Fibroblast of skin of back (primary cell): Measurements from ENCODE around the gene QDPR.

ENCODE experiments used
- DNase-seq: peaks from one replicate; pipeline ENCODE4 v3.0.0-alpha.2; 2013

QDPR gene

DNA sequence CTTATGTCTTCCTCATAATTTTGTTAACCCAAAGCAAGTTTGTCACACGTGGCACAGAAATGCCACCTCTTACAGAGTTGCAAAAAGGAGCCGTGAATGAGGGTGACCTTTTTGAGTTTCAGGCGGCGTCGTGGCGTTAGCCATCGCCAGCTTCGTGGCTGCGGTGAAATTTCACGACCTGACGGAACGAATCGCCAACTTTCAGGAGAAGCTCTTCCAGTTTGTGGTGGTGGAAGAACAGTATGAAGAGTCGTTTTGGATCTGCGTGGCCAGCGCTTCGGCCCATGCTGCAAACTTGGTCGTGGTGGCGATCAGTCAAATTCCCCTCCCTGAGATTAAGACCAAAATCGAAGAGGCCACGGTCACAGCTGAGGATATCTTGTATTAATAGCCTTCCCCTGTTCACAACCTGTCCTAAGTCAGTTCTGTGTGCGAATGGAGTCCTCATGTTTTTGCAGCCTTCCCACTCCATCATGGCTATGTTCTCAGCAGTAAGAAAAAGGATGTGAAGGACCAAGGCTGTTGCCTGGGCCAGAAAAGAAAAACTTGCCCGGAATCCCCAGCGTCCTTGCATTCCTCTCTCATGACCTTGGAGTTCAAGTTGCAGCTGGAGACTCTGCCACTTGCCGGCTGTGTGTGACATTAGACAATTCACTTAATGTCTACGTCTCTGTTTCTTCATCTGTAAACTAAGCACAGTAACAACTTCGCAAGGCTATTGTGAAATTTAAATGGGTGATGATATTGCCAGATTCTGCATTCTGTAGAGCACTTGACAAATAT, 15.0 kb upstream of the QDPR start:
- DNase-seq: no peak

DNA sequence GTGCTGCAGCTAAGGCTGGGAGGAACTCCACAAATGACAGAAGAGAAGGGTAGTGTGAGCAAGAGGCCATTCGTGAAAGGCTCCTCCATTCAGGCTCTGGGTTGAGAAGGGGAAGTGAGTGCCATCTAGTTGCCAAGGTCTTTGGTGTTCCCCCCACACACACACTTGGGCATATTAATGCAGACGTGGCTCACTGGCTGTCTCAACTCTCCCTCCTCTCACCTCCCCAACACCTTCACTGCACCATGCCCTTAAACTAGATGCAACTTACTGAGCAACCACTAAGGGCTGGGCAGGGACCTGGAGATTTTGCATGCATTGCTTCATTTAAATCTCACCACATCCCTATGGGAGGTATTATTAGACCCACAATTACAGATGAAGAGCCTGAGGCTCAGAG, 11.8 kb upstream of the QDPR start:
- DNase-seq: no peak

DNA sequence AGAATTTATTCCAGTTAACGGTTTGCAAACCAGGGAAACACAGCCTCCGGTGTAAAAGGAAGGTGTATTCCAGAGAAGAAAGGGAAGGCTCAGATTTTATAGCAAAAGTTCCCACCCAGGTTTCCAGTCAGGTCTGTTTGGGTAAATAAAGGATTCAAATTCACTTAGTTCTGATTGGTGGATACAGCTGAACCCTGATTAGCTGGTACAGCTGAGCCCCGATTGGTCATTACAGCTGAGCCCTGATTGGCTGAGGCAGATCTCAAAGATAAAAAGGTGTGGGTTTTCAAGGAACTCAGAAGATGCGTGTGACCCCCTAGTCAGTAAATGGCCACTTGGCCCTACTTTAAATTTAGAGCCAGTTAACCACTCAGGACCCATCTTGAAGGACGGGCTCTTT, 9.7 kb upstream of the QDPR start:
- no peak for DNase-seq

DNA sequence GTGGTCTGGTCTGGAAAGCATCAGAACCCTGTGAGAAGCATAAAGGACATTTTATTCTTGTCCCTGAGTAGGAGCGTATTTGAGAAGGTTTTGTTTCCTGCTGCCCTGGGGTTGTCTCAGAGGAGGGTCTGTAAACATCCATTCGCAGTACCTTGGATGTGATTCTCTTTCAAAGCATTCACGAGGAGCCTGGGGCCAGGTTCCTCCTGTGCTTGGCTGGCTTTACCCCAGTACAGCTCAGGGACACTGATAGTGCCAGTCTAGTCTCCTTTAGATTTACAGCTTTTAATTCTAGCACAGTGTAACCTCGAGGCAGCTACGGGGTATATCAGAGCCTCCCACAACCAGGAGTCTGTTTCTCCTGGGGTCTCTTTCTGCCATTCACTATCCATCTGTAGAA, 5.8 kb upstream of the QDPR start:
- no peak for DNase-seq

DNA sequence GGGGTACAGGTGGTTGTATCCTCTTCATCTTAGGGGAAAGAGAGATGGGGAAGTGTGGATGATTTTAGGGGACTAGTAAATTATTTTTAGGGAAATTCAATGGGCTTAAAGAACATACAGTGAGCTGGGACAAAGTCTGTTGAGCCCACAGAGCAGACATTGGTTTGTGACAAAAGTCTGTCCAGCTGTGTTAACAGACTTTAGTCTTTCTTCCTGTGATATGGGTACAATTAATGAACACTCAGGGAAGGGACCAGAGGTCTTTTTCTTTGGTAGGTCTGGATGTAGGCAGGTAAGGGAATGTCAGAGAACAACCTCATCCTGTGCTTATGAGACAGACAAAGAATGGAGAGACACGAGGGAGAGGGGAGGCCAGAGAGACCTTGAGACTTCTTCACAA, 5.1 kb upstream of the QDPR start:
- DNase-seq: no peak

DNA sequence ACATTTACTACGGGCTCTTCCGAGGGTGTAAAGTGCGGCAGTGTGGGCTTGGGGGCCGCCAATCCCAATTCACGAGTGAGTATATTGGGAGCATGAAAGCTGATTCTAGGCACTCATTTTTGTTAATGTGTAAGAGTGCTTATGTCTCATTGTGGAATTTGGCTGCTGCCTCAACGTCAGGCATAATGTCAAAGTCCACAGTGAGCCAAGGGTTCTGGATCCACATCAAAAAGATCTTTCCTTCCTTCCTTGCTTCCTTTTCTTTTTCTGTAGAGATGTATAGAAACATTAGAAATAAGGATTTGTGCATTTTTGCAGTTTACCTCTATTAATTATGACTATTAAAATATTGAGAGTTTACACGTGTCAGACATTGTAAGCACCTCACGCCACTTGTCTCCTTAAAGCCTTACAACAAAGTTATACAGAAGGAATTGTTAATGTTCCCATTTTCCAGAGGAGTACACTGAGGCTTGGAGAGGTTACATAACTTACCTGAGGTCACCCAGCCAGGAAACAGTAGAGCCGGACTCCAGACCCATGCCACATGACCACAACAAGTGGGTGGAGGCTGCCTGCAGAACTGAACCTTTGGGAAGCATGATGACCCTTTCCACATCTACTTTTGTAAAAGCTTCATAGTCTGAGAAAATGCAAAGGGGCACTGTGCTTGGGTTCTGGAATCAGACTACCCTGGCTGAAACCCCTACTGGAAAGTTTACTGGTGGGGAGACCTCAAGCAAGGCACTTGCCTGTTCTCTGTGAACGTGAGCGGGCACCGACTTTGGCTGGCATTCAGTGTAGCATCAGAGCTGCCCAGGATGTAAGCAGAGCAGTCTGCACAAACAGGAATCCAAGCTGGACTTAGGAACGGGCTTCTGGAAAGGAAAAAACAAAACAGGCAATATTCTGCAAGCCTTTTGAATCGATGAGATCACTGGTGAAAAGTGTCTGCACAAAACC, 3.8 kb upstream of the QDPR start:
- DNase-seq: no peak

DNA sequence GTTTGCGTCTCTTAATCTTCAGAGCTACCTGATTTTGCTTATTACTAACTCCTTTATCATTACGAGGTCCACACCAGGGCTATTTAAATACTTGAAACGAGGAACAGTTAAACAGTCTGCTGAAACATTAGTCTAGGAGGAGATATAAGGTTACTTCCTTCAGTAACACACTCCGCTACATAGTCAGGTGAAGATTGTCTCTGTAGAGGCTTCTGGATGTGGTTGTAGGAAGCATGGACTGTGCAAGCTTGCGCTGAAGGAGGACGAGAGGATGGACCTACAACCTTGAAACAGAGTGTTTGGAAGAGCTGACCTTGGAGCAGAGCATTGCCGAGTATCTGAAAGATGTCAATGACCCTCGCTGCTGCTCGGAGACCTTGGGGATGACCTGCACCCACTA, 3.0 kb upstream of the QDPR start, which contains the start of gene CLRN2:
CLRN2 (plus strand) TSS at position 301 of the 400 bp plus-strand sequence. CDS start 102 bp downstream, outside the sequence.
- DNase-seq: no peak

DNA sequence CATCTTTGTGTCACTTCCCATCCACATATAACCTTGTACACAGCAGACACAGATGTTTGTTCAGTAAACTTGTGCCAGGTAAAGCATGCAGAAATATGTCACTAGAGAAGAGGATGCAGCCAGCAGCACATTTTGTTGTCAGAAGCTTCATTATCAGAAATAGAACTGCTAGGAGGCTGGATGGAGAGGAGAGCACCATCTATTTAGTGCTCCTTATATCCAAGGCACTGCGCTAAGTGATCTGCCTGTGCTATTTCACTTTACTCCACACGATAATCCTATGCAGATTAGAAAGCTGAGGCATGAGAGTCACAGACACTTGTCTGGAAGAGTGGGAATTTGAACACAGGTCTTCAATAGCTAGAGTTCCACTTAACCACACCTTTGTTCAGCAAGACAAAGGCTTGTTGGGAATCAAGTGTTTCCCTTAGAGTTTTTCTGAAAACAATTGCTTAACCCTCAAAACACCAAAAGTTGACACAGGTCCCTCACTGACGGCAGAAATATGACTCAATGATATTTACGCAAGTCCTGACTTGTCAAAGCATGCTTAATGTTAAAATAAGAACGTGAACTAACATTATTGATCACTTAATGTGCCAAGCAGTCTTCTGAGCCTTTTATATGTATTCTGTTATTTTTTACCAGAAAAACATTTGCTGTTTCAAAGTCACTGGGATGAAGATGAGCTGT, 1.2 kb upstream of the QDPR start:
- no peak for DNase-seq

DNA sequence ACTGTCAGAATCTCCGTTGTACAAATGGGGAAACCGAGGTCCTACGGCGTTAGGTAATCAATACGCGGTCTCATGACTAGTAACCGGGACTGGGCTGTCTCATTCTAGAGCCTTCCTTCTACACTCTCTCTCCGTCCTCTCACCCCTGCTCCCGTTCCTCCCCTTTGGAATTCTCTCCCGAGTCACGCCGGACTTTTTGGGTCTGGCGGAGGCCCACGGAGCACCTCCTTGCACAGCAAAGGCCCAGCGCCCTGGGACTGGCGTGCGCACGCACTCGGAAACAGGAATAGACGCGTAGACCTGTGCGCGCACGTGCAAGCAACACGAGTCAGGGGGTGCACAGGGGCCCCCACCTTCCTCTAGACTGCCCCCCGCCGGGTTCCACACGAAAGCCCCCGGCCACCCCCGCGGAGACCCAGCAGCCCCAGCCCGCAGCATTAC, 361 bp downstream of the QDPR start:
- peak; percentile 42 for DNase-seq

DNA sequence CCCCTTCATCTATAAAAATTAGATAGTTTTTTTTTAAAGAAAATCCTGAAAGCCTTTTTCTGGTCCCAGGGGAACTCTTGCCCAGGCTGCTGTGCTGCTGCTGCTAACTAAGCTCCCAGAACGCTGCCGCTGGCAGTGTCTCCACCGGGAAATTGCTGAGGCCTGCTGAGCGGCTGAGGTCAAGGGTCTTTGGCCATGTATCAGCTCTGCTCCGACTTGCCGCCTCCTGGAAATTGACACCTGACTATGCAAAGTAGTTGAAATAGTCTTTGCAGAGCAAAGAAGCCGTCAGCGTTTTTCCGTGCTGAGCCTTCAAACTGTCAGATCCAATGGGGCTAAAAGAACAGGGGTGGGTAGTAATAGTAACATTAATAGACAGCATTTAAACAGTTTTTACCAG, 839 bp downstream of the QDPR start:
- DNase-seq: no peak

DNA sequence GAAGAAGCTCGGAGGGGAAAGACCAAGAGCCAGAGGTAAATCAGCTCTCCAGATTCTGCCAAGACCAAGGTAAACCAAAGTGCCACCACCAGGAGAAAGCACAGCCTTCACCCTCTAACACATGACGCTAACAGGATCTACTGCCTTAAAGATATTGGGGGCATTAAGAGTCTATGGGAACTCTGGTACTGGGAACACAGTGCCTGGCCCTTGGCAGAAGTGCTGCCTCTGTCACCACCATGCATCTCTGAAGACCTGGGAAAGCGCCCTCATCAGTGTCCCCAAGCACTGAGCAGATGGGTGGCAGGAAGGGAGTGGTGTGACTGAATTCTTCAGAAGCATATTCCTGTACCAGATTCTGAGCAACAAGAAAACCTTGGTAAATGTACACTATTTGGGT, 1.3 kb downstream of the QDPR start:
- DNase-seq: no peak

DNA sequence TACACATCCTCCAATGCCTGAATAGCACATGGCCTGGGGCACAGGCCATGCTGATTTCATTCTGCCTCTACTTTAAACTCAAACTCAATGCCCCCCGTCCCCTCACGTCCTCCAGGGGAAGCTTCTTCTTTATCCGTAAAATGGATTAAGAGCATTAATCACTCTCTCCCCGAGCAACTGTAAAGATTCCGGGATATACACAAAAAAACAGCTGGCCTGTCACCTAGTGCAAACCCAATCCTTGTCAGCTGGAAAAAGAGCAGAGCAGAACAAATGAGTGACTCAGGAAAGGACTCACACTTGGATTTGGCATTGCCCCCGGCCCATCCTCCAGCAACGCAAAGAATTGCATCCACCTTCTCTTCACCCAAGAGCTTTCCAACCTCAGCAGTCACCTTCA, 7.8 kb downstream of the QDPR start:
- no peak for DNase-seq

DNA sequence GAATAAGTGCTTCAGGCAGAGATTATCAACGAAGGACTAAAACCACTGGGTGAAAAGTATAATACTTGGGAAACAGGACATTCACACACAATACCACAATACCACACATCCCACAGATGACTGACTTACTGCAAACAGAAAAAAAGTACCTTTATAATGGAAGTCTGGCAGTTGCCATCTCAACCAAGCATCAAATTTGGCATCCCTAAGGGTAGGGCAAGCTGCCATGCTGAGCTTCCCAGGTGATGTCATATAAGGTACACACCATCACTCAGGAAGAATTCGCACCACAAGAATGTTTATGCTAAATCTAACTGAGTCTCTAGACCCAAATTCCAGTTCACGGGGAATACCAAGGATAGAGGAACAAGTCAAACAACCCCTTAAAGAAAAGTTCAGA, 9.1 kb downstream of the QDPR start:
- DNase-seq: no peak

DNA sequence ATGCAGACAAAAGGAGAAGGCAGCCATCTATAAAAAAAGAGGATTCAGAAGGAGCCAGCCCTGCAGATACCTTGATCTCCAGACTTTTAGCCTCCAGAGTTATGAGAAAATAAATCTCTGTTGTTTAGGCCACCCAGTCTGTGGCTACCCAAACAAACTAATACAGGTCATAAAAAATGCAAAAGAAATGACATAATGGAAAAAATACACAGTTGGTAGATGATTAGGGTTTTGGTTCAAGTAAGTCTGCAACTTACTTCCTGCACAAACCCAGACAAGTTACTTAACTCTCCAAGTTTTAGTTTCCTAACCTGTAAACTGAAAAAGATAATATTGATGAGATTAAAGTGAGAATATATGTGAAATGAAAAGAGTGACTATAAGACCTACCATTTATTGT, 11.3 kb downstream of the QDPR start:
- DNase-seq: no peak

DNA sequence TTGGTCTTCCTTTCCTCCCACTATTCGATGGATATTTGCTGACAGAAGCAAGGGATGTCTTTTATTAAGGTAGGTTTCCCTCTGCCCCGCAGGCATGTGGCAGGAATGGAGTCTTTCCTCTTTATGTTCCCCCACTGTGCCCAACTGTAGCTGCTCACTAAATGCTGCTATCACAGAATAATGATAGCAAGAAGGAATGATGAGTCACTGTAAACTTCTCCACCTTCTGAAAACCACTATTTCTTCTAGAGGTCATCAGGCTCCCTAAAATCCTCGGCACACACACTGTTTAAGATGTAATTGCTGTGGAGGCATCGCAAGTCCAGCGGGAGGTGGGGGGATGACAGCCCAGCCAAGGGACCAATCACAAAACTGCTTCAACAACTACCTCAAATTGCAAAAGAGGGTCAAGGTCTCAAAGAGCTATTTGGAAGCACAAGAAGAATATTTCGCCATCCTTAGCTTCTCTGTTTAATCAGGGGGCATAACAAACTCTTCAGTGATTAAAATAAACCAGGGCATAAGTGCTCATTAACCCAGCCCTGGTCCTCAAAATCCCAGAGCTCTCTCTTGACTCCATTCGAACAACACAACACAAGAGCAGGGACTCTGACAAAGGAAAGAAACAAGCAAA, 13.9 kb downstream of the QDPR start:
- no peak for DNase-seq

DNA sequence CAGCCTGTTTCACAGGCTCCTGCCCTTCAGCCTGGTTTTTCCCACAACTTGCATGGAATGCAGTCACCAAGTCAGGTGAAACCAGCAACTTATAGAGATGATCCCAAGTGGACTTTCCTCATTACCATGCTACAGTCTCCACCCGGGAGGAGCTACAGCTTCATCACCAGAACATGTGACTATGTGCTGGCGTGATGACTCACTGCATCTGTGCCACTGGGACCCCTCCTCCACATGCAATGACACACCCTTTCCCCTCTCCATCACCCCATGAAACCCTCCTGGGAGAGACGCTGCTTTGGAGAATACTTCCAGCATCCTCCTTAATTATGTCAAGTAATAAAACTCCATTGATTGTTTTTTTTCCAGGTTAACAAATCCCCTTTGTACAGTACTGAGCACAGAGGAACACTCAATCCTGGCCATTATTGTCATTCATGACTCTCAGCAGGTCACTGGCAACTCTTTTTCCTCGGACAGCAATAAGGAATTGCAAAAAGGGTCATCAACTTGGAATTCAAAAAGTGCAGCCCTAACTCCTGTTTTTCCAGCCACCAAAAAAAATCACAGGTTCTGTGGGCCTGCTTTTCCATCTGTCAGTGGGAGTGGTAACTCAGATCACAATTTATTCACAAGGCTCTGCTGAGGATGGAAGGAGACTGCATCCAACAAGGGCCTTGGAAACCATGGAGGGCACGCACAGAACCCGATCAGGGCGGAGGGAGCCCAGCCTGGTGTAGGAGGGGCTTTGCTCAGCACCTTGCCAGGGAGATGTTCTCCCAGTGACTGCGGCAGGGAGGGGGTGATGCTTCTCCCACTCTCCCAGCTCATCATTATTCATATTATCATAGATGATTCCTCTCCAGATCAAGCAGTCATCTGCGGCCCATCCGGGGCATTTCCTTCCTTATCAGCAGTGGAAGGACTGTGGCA, 17.4 kb downstream of the QDPR start:
- DNase-seq: peak; percentile 75

DNA sequence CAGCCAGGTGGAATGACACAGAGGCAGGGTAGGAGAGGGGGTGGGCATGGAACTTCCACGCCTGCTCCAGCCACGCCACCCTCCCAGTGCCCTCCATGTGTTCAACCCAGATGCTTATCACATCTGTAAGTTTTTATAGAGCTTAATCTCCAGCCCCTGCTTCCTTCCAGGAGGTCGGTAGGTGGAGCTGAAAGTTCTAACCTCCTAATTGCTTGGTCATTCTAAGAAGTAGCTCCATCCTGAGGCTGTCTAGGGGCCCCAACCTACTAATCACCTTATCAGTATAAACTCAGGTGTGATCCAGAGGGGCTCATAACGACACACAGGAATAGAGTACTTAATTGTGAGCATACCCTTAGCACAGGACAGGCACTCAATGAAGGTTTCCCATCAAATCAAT, 18.3 kb downstream of the QDPR start:
- DNase-seq: no peak

DNA sequence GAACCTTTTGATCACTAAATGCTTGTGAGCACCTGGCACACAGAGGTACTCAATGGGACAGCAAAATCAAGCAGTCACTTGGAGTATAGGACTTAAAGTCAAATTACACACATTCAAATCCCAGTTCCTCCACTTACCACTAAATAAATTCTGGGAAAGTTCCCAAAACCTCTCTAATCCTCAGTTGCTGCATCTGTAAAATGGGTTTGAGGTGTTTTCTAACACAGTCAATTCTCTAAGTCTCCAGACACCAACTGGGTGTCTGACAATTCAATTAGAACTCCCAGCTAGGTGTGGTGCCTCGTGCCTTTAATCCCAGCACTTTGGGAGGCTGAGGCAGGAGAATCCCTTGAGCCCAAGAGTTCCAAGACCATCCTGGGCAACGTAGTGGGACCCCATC, 19.0 kb downstream of the QDPR start:
- no peak for DNase-seq

DNA sequence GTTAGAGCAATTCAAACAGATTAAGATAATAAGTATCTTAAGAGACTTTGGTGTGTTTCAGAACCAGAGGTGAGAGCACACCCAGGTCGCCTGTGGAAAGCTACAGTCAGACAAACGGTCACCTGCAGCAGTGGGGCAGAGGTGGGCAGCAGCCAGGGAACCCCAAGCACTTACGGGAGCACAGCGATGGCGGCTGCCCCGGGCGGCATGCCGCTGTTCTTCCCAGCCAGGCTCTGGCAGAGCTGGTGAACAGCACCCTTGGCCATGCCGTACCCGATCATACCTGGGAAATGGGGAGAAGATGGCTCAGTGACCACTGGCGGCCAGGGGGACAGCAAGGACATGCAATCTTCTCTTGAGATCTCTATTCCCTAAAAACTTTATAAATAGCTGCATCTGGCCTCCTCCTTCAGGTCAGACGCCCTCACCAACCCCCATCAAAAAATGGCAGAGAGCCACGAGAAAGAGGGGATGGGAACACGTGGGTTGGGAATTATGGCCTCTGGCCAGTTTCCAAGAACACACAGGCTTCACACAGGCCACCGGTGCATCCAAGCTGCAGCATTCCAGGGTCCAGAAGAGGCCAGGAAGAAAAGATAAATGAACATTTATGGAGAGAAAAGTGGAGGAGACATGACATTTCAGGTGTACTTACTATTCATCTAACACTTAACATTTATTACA, 19.7 kb downstream of the QDPR start:
- DNase-seq: no peak

DNA sequence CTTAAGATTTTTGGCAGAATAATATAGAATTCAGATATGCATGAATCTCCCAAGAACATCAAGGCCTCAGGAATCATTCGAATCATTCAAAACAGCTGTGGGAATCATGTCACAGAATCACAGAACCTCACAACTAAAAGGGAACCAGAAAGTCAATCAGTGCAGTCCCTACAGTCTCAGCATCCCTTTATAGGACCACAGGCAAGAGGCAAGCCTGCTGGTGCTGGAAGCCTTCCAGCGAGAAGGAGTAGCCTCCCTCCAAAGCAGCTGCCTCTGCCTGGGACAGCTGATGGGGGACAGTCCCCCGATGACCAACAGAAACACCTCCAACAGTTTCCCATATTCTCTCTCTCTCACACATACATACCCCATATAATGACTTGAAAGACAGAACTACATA, 20.7 kb downstream of the QDPR start:
- DNase-seq: no peak

DNA sequence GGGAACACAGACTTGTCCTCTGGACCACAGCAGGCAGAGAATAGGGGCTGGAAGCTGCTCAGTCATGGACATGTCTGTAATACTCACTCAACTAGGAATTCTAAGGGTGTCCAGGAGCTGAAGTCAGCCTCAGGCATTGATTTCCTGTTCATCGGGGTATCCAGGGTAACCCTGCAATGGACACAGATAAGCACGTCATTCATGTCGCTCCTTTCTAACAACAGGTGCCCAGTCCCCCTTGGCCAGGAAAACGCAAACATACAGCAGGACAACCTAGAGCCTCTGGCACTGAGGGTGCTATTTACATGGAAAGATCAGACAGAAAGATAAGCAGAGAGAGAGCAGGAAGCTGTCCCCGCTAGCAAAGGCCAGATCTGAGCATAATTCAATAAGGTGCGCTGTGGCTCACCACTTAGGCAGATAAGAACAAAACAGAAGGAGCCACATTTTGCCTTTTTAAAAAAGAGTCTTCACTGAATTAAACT, 21.3 kb downstream of the QDPR start:
- DNase-seq: no peak
